Right ventricle myocardium inferior (tissue), 1 donor: Measurements from ENCODE around the gene VKORC1. TPM values are rescaled to one million over a fixed set of nuclear protein-coding genes. Genes with fewer than 3 reads are reported as not detected.

Experiments used
- ATAC-seq: fragments of 200-7000 bp; cut with Tn5 transposase; one replicate; pipeline ENCODE4 v1.9.1; 2020; ENCODE audit warnings: mild to moderate bottlenecking, moderate library complexity
- DNase-seq: peaks from one replicate; pipeline ENCODE4 v3.0.0; 2021; ENCODE audit errors: missing footprints
- intact Hi-C: fragments of 100-400 bp; cut with DNase I; formaldehyde crosslinking; loops from one replicate; pipeline ENCODE4 v1.11.0; 2022
- total RNA-seq: library from RNA; stranded (reverse); fragmentation: NEBNext Ultra II Directional; extraction: Animal tissue kit (Norgen Biotek cat#: 25700); gene quantifications from one replicate; pipeline ENCODE4 v1.2.1, GENCODE V29; 2021
- donor health status: DM: no; HTN: yes; CAD: no; lungs with severe emphysema.

The VKORC1 gene
- total RNA-seq, 1 donor from 2014 or later, result 41.1 TPM

DNA sequence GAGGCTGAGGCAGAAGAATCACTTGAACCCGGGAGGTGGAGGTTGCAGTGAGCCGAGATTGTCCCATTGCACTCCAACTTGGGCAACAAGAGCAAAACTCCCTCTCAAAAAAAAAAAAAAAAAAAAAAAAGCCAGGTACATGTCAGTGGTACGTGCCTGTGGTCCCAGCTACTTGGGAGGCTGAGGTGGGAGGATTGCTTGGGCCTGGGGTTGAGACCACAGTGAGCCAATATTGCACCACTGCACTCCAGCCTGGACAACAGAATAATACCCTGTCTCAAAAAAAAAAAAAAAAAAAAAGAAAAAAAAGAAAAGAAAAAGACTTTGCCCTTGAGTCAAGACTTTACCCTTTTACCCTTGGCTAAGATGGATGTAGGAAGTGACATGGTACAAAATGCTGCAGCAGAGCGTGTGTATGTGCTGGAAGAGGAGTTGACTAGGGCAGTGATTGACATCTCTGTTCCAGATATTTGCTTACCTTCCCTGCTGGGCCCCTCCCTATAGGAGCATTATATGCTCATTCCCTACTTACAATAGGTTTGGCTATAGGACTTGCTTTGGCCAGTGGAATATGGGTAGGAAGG, 50.6 kb downstream of the VKORC1 start:
- DNase-seq (no peak), ATAC-seq (no peak)
- intact Hi-C loops, result loop anchor here (5.0 kb wide), 1 partner anchor 67 kb away; no protein-coding TSS in a partner anchor

- DNase-seq (no peak), ATAC-seq (no peak)
- intact Hi-C loops, result loop anchor here (5.0 kb wide), 1 partner anchor 66 kb away; no protein-coding TSS in a partner anchor
Observed at GRCh38 chr16:31043352-31043751, 51.2 kb downstream of the VKORC1 start.

- intact Hi-C loops, result loop anchor here (5.0 kb wide), 1 partner anchor 66 kb away; no protein-coding TSS in a partner anchor
- ATAC-seq (no peak), DNase-seq (no peak)
Observed at GRCh38 chr16:31042866-31043265, 51.7 kb downstream of the VKORC1 start.

Other genes starting within 250 kb of the VKORC1 start
- gene BCL7C, start 200.7 kb downstream of the VKORC1 start, total RNA-seq, result 32.2 TPM
- gene CTF1, start 198.2 kb downstream of the VKORC1 start, total RNA-seq, result 8.7 TPM
- 6.3 TPM for gene FBXL19, start 171.2 kb downstream of the VKORC1 start, total RNA-seq
- gene ORAI3, start 145.7 kb downstream of the VKORC1 start, total RNA-seq, result 11.4 TPM
- 9.4 TPM for gene SETD1A, start 137.0 kb downstream of the VKORC1 start, total RNA-seq
- gene HSD3B7, start 109.6 kb downstream of the VKORC1 start, total RNA-seq, result 7.0 TPM
- 0.41 TPM for gene STX1B, start 84.2 kb downstream of the VKORC1 start, total RNA-seq
- gene STX4, start 61.2 kb downstream of the VKORC1 start, total RNA-seq, result 42.3 TPM
- 5.3 TPM for gene ZNF668, start 20.6 kb downstream of the VKORC1 start, total RNA-seq
- 9.9 TPM for gene ZNF646, start 20.4 kb downstream of the VKORC1 start, total RNA-seq
- 0.62 TPM for gene PRSS53, start 5.9 kb downstream of the VKORC1 start, total RNA-seq
- gene BCKDK, start 13.6 kb upstream of the VKORC1 start, total RNA-seq, result 79.7 TPM
- 67.4 TPM for gene KAT8, start 22.9 kb upstream of the VKORC1 start, total RNA-seq
- not detected for gene PRSS8, start 40.9 kb upstream of the VKORC1 start, total RNA-seq
- 3.0 TPM for gene PRSS36, start 55.3 kb upstream of the VKORC1 start, total RNA-seq
- gene FUS, start 85.3 kb upstream of the VKORC1 start, total RNA-seq, result 86.8 TPM
- gene PYCARD, start 108.0 kb upstream of the VKORC1 start, total RNA-seq, result 9.1 TPM
- gene TRIM72, start 119.3 kb upstream of the VKORC1 start, total RNA-seq, result 2.1 TPM
- not detected for gene PYDC1, start 122.3 kb upstream of the VKORC1 start, total RNA-seq
- 10.4 TPM for gene ITGAM, start 165.2 kb upstream of the VKORC1 start, total RNA-seq